Psoas muscle (tissue), 8 donors: ENCODE measurements around the gene LATS2. TPM values are rescaled to one million over a fixed set of nuclear protein-coding genes. Genes with fewer than 3 reads are reported as not detected.

ENCODE experiments used
- ATAC-seq, 4 donors: fragments of 200-7000 bp; cut with Tn5 transposase; one replicate each; pipeline ENCODE4 v1.9.1; 2020; ENCODE audit warnings: moderate library complexity in 3 of 4, mild to moderate bottlenecking in 2 of 4
- DNase-seq, 2 donors: peaks; one replicate each; pipeline ENCODE4 v3.0.0-alpha.2; 2020
- H3K27ac ChIP-seq: fragments of 200-600 bp; one replicate; pipeline ENCODE4 v1.8.0; 2022
- H3K27me3 ChIP-seq, 3 donors: fragments of 200-600 bp in 1 of 3; one replicate each; pipeline versions ENCODE4 v1.6.1 to v1.8.0; 2013 to 2022; ENCODE audit warnings: low read length in 2 of 3, mild to moderate bottlenecking in 2 of 3, moderate library complexity in 1 of 3; ENCODE audit not compliant: insufficient read depth in 3 of 3
- H3K36me3 ChIP-seq, 2 donors: fragments of 200-600 bp in 1 of 2; one replicate each; pipeline versions ENCODE4 v1.6.1 to v1.8.0; 2013 to 2022; ENCODE audit warnings: low read depth in 1 of 2, mild to moderate bottlenecking in 1 of 2, moderate library complexity in 1 of 2; ENCODE audit not compliant: insufficient read depth in 1 of 2
- H3K4me1 ChIP-seq: fragments of 200-600 bp; one replicate; pipeline ENCODE4 v1.8.0; 2022
- H3K4me3 ChIP-seq: fragments of 200-600 bp; one replicate; pipeline ENCODE4 v1.8.0; 2022; ENCODE audit warnings: mild to moderate bottlenecking
- H3K9me3 ChIP-seq: fragments of 200-600 bp; one replicate; pipeline ENCODE4 v1.8.0; 2022
- WGBS, 3 donors: extraction: QIAGEN DNeasy Blood & Tissue Kit; methylation state at CpG; one replicate each; pipeline versions ENCODE4 v1.1.6 to v1.1.7; 2013; 5-methylcytosine and 5-hydroxymethylcytosine counted together
- intact Hi-C, 2 donors: fragments of 100-400 bp; cut with DNase I; formaldehyde crosslinking; loops; one replicate each; pipeline versions ENCODE4 v1.11.0 to v1.14.2; 2022
- polyA plus RNA-seq, 3 donors: library from polyadenylated mRNA; stranded (reverse); fragments of 200-250 nt; gene quantifications; one replicate each; pipeline ENCODE4 v1.2.3, GENCODE V29; 2013
- total RNA-seq, 4 donors: library from RNA; stranded (reverse); fragmentation: NEBNext Ultra II Directional in 2 of 4; extraction: Animal tissue kit (Norgen Biotek cat#: 25700) in 2 of 4; gene quantifications; one replicate each; pipeline versions ENCODE4 v1.2.1 to v1.2.4, GENCODE V29; 2021 to 2023
- TF ChIP-seq, protein P1 (sequence below): fragments of 200-600 bp; IDR thresholded peaks from one replicate; pipeline ENCODE4 v1.8.0; 2022; ENCODE audit warnings: antibody characterized with exemption
- donor health status: healthy with polysubstance abuse.
- donor health status: DM: no; HTN: no; CAD: no; lungs with moderate emphysema.
- donor health status: Bipolar disorder and iron deficiency.
- donor health status: healthy.
- donor health status: DM: yes; HTN: yes; CAD: no.
- donor health status: DM: no; HTN: no; CAD: no.
- donor health status: DM: no; HTN: no; CAD: no.
- donor health status: DM: yes; HTN: yes; CAD: no.

Gene LATS2
- total and polyA plus RNA-seq, 7 donors = 6.0 to 27.4 (median 23.7) TPM

- WGBS, 3 donors = 65 to 78% (median 66%) methylated on average over 3 of the region's 3 CpGs
- no peak overlapping the region for H3K27ac ChIP-seq
- H3K4me3 ChIP-seq = no peak overlapping the region
- ATAC-seq (no peak), DNase-seq (no peak)
- H3K27me3 ChIP-seq = no peaks in the 10 kb centered on the region
- H3K36me3 ChIP-seq = no peaks in the 10 kb centered on the region
- intact Hi-C loops = no loop called here
- H3K9me3 ChIP-seq = no peaks in the 10 kb centered on the region
- TF ChIP-seq, protein P1, sequence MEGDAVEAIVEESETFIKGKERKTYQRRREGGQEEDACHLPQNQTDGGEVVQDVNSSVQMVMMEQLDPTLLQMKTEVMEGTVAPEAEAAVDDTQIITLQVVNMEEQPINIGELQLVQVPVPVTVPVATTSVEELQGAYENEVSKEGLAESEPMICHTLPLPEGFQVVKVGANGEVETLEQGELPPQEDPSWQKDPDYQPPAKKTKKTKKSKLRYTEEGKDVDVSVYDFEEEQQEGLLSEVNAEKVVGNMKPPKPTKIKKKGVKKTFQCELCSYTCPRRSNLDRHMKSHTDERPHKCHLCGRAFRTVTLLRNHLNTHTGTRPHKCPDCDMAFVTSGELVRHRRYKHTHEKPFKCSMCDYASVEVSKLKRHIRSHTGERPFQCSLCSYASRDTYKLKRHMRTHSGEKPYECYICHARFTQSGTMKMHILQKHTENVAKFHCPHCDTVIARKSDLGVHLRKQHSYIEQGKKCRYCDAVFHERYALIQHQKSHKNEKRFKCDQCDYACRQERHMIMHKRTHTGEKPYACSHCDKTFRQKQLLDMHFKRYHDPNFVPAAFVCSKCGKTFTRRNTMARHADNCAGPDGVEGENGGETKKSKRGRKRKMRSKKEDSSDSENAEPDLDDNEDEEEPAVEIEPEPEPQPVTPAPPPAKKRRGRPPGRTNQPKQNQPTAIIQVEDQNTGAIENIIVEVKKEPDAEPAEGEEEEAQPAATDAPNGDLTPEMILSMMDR = no peak
- H3K4me1 ChIP-seq = no peaks in the 10 kb centered on the region
Measured at GRCh38 chr13:21089830-21090229, 28.4 kb upstream of the LATS2 start.

GRCh38 chr13:21088534-21088933 is 27.1 kb upstream of the LATS2 start:
- no peaks in the 10 kb centered on the region for H3K27me3 ChIP-seq
- ATAC-seq = no peak
- no peaks in the 10 kb centered on the region for H3K36me3 ChIP-seq
- no peaks in the 10 kb centered on the region for H3K4me1 ChIP-seq
- H3K4me3 ChIP-seq = no peak overlapping the region
- no peak overlapping the region for H3K27ac ChIP-seq
- intact Hi-C loops = no loop called here
- DNase-seq = no peak
- 84 to 91% (median 88%) methylated on average over 1 of the region's 1 CpG for WGBS, 3 donors
- TF ChIP-seq, protein P1 = no peak
- no peaks in the 10 kb centered on the region for H3K9me3 ChIP-seq

DNA sequence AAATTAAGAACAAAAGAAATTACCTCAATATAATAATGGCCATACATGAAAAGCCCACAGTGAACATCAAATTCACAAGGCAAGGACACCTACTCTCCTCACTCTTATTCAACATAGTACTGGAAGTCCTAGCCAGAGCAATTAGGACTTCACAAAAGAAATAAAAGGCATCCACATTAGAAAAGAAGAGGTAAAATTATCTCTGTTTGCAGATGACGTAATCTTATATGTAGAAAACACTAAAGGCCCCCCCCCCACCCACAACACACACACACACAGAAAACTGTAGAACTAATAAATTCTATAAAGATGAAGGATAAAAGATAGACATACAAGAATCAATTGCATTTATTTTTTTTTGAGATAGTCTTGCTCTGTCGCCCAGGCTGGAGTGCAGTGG is 25.5 kb upstream of the LATS2 start:
- DNase-seq = no peak
- H3K4me1 ChIP-seq = no peaks in the 10 kb centered on the region
- H3K27ac ChIP-seq = no peak overlapping the region
- no peaks in the 10 kb centered on the region for H3K9me3 ChIP-seq
- H3K27me3 ChIP-seq = no peaks in the 10 kb centered on the region
- no peaks in the 10 kb centered on the region for H3K36me3 ChIP-seq
- no peak overlapping the region for H3K4me3 ChIP-seq
- 93 to 100% (median 96%) methylated on average over 2 of the region's 2 CpGs for WGBS, 3 donors
- TF ChIP-seq, protein P1 = no peak
- no peak for ATAC-seq
- intact Hi-C loops = no loop called here

- Histone ChIP-seq H3K9me3 (no peaks in the 10 kb centered on the region), H3K36me3 (no peaks in the 10 kb centered on the region), H3K27ac (no peak overlapping the region), H3K4me1 (peaks cover 3% of the 10 kb centered on the region), H3K27me3 (no peaks in the 10 kb centered on the region), H3K4me3 (no peak overlapping the region)
- TF ChIP-seq, protein P1 = no peak
- no peak for DNase-seq
- ATAC-seq = no peak
- intact Hi-C loops = no loop called here
- WGBS, 3 donors = 89 to 91% (median 90%) methylated on average over 7 of the region's 7 CpGs
Measured at GRCh38 chr13:21081926-21082325, 20.5 kb upstream of the LATS2 start.

GRCh38 chr13:21080593-21080891 is 19.2 kb upstream of the LATS2 start:
- TF ChIP-seq, protein P1 = no peak
- intact Hi-C loops = no loop called here
- H3K9me3 ChIP-seq = no peaks in the 10 kb centered on the region
- no peak overlapping the region for H3K4me3 ChIP-seq
- H3K4me1 ChIP-seq = peaks cover 4% of the 10 kb centered on the region
- H3K27me3 ChIP-seq = no peaks in the 10 kb centered on the region
- H3K36me3 ChIP-seq = no peaks in the 10 kb centered on the region
- ATAC-seq (no peak), DNase-seq (no peak)
- WGBS, 3 donors = 45 to 55% (median 53%) methylated on average over 3 of the region's 3 CpGs
- peak overlapping the region; percentile 37 for H3K27ac ChIP-seq
